Fibroblast of lung (primary cell): Measurements from ENCODE around the gene ATP8A2. TPM values are rescaled to one million over a fixed set of nuclear protein-coding genes. Genes with fewer than 3 reads are reported as not detected.

ENCODE experiments used
- DNase-seq, 2 donors: peaks; one replicate each; pipeline versions ENCODE4 v3.0.0 to v3.0.0-alpha.2; 2010; ENCODE audit warnings: low read depth in 2 of 2
- H2AFZ ChIP-seq: 2 replicates; pipeline ENCODE4 v1.5.1; 2012; ENCODE audit warnings: low read length, control low read depth, inconsistent platforms
- H3K27ac ChIP-seq: 2 replicates; pipeline ENCODE4 v1.5.1; 2011; ENCODE audit warnings: low read length, control low read depth; ENCODE audit not compliant: insufficient read depth
- H3K27me3 ChIP-seq: 2 replicates; pipeline ENCODE4 v1.5.1; 2011; ENCODE audit warnings: mild to moderate bottlenecking, low read length; ENCODE audit not compliant: control insufficient read depth, insufficient read depth
- H3K36me3 ChIP-seq: 2 replicates; pipeline ENCODE4 v1.5.1; 2011; ENCODE audit warnings: low read length; ENCODE audit not compliant: control insufficient read depth, insufficient read depth
- H3K4me1 ChIP-seq: 2 replicates; pipeline ENCODE4 v1.5.1; 2011; ENCODE audit warnings: low read length; ENCODE audit not compliant: control insufficient read depth, insufficient read depth; ENCODE audit errors: extremely low read depth
- H3K4me2 ChIP-seq: 2 replicates; pipeline ENCODE4 v1.5.1; 2011; ENCODE audit warnings: low read length, control low read depth; ENCODE audit not compliant: insufficient read depth; ENCODE audit errors: extremely low read depth
- H3K4me3 ChIP-seq, 4 experiments: fragments of 200-600 bp in 1 of 4; sonication (generic) in 1 of 4; replicated peaks in 1 of 4; 2 replicates each; pipeline ENCODE4 v1.5.1; 2011 to 2016; ENCODE audit warnings: low read length in 4 of 4, low read depth in 3 of 4, mild to moderate bottlenecking in 3 of 4, control low read depth in 2 of 4, inconsistent platforms in 1 of 4, mixed read lengths in 1 of 4; ENCODE audit not compliant: insufficient read depth in 1 of 4; ENCODE audit errors: control extremely low read depth in 1 of 4
- H3K79me2 ChIP-seq: 2 replicates; pipeline ENCODE4 v1.5.1; 2012; ENCODE audit warnings: mild to moderate bottlenecking, low read length, inconsistent platforms; ENCODE audit not compliant: control insufficient read depth, insufficient read depth
- H3K9ac ChIP-seq: 2 replicates; pipeline ENCODE4 v1.5.1; 2011; ENCODE audit warnings: mild to moderate bottlenecking, low read length, control low read depth; ENCODE audit not compliant: insufficient read depth
- H3K9me3 ChIP-seq: 2 replicates; pipeline ENCODE4 v1.5.1; 2012; ENCODE audit warnings: low read depth, low read length; ENCODE audit not compliant: control insufficient read depth, insufficient read depth
- H4K20me1 ChIP-seq: 2 replicates; pipeline ENCODE4 v1.5.1; 2011; ENCODE audit warnings: low read length; ENCODE audit not compliant: control insufficient read depth, insufficient read depth; ENCODE audit errors: extremely low read depth
- CTCF ChIP-seq, 2 donors: IDR thresholded peaks in 1 of 2; conservative IDR thresholded peaks in 1 of 2; 1 replicate in 1 of 2; 2 replicates in 1 of 2; pipeline ENCODE4 v1.5.1; 2011 to 2012; ENCODE audit warnings: low read length in 2 of 2, control low read depth in 1 of 2, inconsistent platforms in 1 of 2, low read depth in 1 of 2, mild to moderate bottlenecking in 1 of 2
- EZH2 ChIP-seq: IDR thresholded peaks from 2 replicates; pipeline ENCODE4 v1.5.1; 2012; ENCODE audit warnings: low read length, control low read depth, mild to moderate bottlenecking; ENCODE audit errors: missing control alignments
- polyA plus RNA-seq, 2 donors: library from polyadenylated mRNA; depleted of rRNA in 1 of 2; stranded (reverse) in 1 of 2; unstranded in 1 of 2; fragments of >200 nt; gene quantifications; 2 replicates each; pipeline ENCODE4 v1.2.1, GENCODE V29; 2011 to 2012; ENCODE audit warnings: missing spikeins in 1 of 2
- total RNA-seq: library from RNA; depleted of rRNA; stranded (reverse); fragments of >200 nt; gene quantifications from 2 replicates; pipeline ENCODE4 v1.2.1, GENCODE V29; 2014

Gene ATP8A2
- total and polyA plus RNA-seq, 2 donors (not counting 1 experiment from before 2014, with no cell fraction given) = under 0.01 to 0.01 TPM

DNA sequence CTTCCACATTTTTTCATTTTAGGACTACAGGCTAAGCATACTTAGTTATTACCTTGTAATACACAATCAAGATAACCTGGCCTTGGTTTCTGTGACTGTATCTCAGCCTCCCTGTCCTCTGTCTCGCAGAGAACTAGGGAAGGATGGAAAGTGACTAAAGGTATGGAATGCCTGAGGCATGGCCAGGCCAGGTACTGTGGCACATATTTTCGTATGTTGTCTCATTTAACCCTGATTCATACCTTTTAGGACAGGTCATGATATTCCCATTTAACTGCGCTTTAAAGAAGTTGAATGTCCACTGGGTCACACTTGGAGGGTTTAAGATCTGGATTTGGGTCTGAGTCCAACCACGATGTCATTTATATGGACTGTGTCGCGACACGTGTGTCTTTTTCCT, 357.4 kb downstream of the ATP8A2 start:
- Histone ChIP-seq H3K4me3 (no peak overlapping the region), H3K27ac (no peak overlapping the region), H3K4me2 (no peak overlapping the region), H3K4me1 (no peaks in the 10 kb centered on the region), H3K27me3 (peaks cover 3% of the 10 kb centered on the region), H4K20me1 (no peaks in the 10 kb centered on the region), H2AFZ (no peak overlapping the region), H3K79me2 (no peaks in the 10 kb centered on the region), H3K36me3 (no peaks in the 10 kb centered on the region), H3K9ac (no peak overlapping the region), H3K9me3 (no peaks in the 10 kb centered on the region)
- DNase-seq = no peak
- TF ChIP-seq CTCF (conservative IDR thresholded peaks at IDR 0.05 in 1 of 2, IDR thresholded peaks at IDR 0.05 in 1 of 2; ENCODE audit: low read depth in 1 of 2, low read length in 2 of 2) (no peak), EZH2 (no peak)

DNA sequence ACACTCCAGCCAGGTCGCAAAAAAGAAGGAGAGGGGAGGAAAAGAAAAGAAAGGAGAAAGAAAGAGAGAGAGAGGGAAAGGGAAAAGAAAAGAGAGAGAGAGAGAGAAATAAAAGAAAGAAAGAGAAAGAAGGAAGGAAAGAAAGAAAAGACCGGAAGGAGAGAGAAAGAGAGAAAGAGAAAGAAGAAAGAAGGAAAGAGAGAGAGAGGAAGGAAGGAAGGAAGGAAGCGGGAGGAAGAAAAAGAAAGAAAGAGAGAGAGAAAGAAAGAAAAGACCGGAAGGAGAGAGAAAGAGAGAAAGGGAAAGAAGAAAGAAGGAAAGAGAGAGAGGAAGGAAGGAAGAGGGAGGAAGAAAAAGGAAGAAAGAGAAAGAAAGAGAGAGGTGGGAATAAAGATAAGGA, 359.3 kb downstream of the ATP8A2 start:
- no peak overlapping the region for H3K9ac ChIP-seq
- no peaks in the 10 kb centered on the region for H4K20me1 ChIP-seq
- H3K27me3 ChIP-seq = peaks cover 3% of the 10 kb centered on the region
- H3K4me3 ChIP-seq = no peak overlapping the region
- H3K4me2 ChIP-seq = no peak overlapping the region
- H3K27ac ChIP-seq = no peak overlapping the region
- H2AFZ ChIP-seq = no peak overlapping the region
- DNase-seq = no peak
- no peaks in the 10 kb centered on the region for H3K9me3 ChIP-seq
- no peaks in the 10 kb centered on the region for H3K4me1 ChIP-seq
- no peaks in the 10 kb centered on the region for H3K79me2 ChIP-seq
- no peak for TF ChIP-seq CTCF (conservative IDR thresholded peaks at IDR 0.05 in 1 of 2, IDR thresholded peaks at IDR 0.05 in 1 of 2; ENCODE audit: low read depth in 1 of 2, low read length in 2 of 2)
- TF ChIP-seq EZH2 = no peak
- H3K36me3 ChIP-seq = no peaks in the 10 kb centered on the region

DNA sequence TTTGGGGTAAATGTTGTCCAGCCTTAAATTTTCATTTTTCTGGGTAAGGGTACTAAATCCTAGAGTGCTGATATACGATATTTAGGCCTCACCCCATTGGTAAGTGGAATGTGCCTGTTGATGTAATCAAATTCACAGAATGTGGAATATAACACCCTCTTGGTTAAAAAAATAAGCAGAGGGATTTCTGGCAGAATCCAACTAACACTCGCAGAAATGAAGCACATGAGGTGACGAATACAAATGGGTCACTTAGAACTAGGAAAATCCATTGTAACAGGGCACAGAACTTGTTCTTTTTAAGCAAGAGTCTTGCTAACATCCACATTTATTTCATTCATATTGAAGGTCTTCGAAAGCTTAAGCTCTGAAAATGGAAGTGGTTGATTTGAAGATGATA, 359.8 kb downstream of the ATP8A2 start:
- H2AFZ ChIP-seq = no peak overlapping the region
- no peak overlapping the region for H3K4me3 ChIP-seq
- TF ChIP-seq EZH2 (no peak), CTCF (conservative IDR thresholded peaks at IDR 0.05 in 1 of 2, IDR thresholded peaks at IDR 0.05 in 1 of 2; ENCODE audit: low read depth in 1 of 2, low read length in 2 of 2) (no peak)
- H3K9ac ChIP-seq = no peak overlapping the region
- no peak overlapping the region for H3K4me2 ChIP-seq
- no peak for DNase-seq
- H4K20me1 ChIP-seq = no peaks in the 10 kb centered on the region
- peaks cover 3% of the 10 kb centered on the region for H3K27me3 ChIP-seq
- H3K4me1 ChIP-seq = no peaks in the 10 kb centered on the region
- no peaks in the 10 kb centered on the region for H3K36me3 ChIP-seq
- H3K27ac ChIP-seq = no peak overlapping the region
- H3K79me2 ChIP-seq = no peaks in the 10 kb centered on the region
- no peaks in the 10 kb centered on the region for H3K9me3 ChIP-seq
